Effector CD4-positive, alpha-beta T cell (primary cell): Measurements from ENCODE around the gene CNPY4.

Source experiments
- DNase-seq: peaks from one replicate; pipeline ENCODE4 v3.0.0-alpha.2; 2020
- total RNA-seq: gene quantifications from one replicate; lab custom pipeline; 2026; lab: John Stamatoyannopoulos, UW

Gene CNPY4
- 27.8 reads per million, percentile 54 among the genes with 10 or more reads in this experiment for total RNA-seq

GRCh38 chr7:100119072-100119969 lies at the start of gene CNPY4, which contains the start of gene TAF6:
TSS of gene CNPY4 (plus strand) at chr7:100119634. CDS start at chr7:100119745, 111 bp downstream.
TSS of gene TAF6 (minus strand) at chr7:100119358. CDS start at chr7:100114209, 5,149 bp downstream.
- DNase-seq: peak; percentile 95

GRCh38 chr7:100069991-100070390 lies 49.4 kb upstream of the CNPY4 start:
- no peak for DNase-seq

- no peak for DNase-seq
Measured at GRCh38 chr7:100071018-100071723, 48.3 kb upstream of the CNPY4 start.

- DNase-seq: no peak
Measured at GRCh38 chr7:100072462-100072861, 47.0 kb upstream of the CNPY4 start.

- no peak for DNase-seq
Measured at GRCh38 chr7:100074841-100075240, 44.6 kb upstream of the CNPY4 start.

GRCh38 chr7:100075418-100075817 lies 44.0 kb upstream of the CNPY4 start:
- no peak for DNase-seq

- DNase-seq: no peak
Measured at GRCh38 chr7:100077205-100077604, 42.2 kb upstream of the CNPY4 start.

- no peak for DNase-seq
Measured at GRCh38 chr7:100079024-100079560, 40.3 kb upstream of the CNPY4 start.

- DNase-seq: no peak
Measured at GRCh38 chr7:100080907-100081534, 38.4 kb upstream of the CNPY4 start.

GRCh38 chr7:100081535-100082102 lies 37.8 kb upstream of the CNPY4 start, which contains the start of gene ZNF3:
TSS of gene ZNF3 (minus strand) at chr7:100081723. CDS start at chr7:100077357, 4,366 bp downstream.
- peak; percentile 97 for DNase-seq

GRCh38 chr7:100082978-100083377 lies 36.5 kb upstream of the CNPY4 start:
- DNase-seq: no peak

- DNase-seq: no peak
Measured at GRCh38 chr7:100085515-100085914, 33.9 kb upstream of the CNPY4 start.

GRCh38 chr7:100087055-100087750 lies 32.2 kb upstream of the CNPY4 start:
- DNase-seq: no peak

GRCh38 chr7:100088095-100088620 lies 31.3 kb upstream of the CNPY4 start:
- no peak for DNase-seq

- DNase-seq: peak; percentile 89
Measured at GRCh38 chr7:100088621-100089457, 30.6 kb upstream of the CNPY4 start, which contains the start of gene COPS6. TSS of gene COPS6 (plus strand) at chr7:100088969. CDS start at chr7:100088991, 22 bp downstream.

GRCh38 chr7:100089458-100090196 lies 29.8 kb upstream of the CNPY4 start:
- DNase-seq: no peak

- DNase-seq: no peak
Measured at GRCh38 chr7:100090527-100091410, 28.7 kb upstream of the CNPY4 start.

GRCh38 chr7:100091411-100092181 lies 27.8 kb upstream of the CNPY4 start:
- no peak for DNase-seq
